ENCODE data around the gene GATAD2A.

- TF ChIP-seq CTCF (IDR thresholded peaks at IDR 0.05; ENCODE audit: insufficient read depth, low read depth, low read length) = no peak
- no peak for TF ChIP-seq EZH2 (IDR thresholded peaks at IDR 0.05; ENCODE audit: insufficient read depth, low read length)
Observed at GRCh38 chr19:19543640-19544039, 138.2 kb downstream of the GATAD2A start.

Measured in astrocyte (in vitro differentiated cells and primary cell).